Motor neuron (in vitro differentiated cells): Measurements from ENCODE around the gene PHLDA2. TPM values are rescaled to one million over a fixed set of nuclear protein-coding genes. Genes with fewer than 3 reads are reported as not detected.

Experiments used
- ATAC-seq, 8 experiments: fragments of 200-7000 bp; cut with Tn5 transposase; replicated peaks in 6 of 8; 2 replicates each; pipeline ENCODE4 v1.8.0; 2021; ENCODE audit warnings: mild to moderate bottlenecking in 8 of 8, moderate library complexity in 8 of 8
- H3K27ac ChIP-seq, 2 donors: fragments of 250-450 bp; sonication (Bioruptor Pico); 2 replicates each; pipeline ENCODE4 v1.9.0; 2021; ENCODE audit warnings: antibody characterized with exemption in 2 of 2, mild to moderate bottlenecking in 2 of 2, moderate library complexity in 1 of 2
- H3K4me1 ChIP-seq, 2 donors: fragments of 250-450 bp; sonication (Bioruptor Pico); replicated peaks in 1 of 2; 2 replicates each; pipeline ENCODE4 v1.6.1; 2021; ENCODE audit warnings: antibody characterized with exemption in 2 of 2, mild to moderate bottlenecking in 2 of 2, moderate library complexity in 1 of 2
- H3K4me3 ChIP-seq, 5 donors: fragments of 250-450 bp; sonication (Bioruptor Pico); 2 replicates each; pipeline ENCODE4 v1.9.0; 2021; ENCODE audit warnings: antibody characterized with exemption in 5 of 5, mild to moderate bottlenecking in 5 of 5, moderate library complexity in 4 of 5
- WGBS, 10 experiments: fragments of 450-650 bp; shearing (Covaris generic); methylation state at CpG; one replicate each; pipeline ENCODE4 v1.0.0; 2022; 5-methylcytosine and 5-hydroxymethylcytosine counted together
- in situ Hi-C, 9 experiments: fragments of 400-800 bp; cut with MboI; loops; one replicate each; pipeline ENCODE4 v1.15.0; 2021; ENCODE audit warnings: low sequenced_read_pairs in 9 of 9, low pct_unique_long_range_greater_than_20kb in 2 of 9; ENCODE audit not compliant: unreplicated experiment in 9 of 9
- total RNA-seq, 8 experiments: library from RNA; unstranded; fragments of 300-600 nt; gene quantifications; 2 replicates each; pipeline versions ENCODE4 v1.2.3 to v1.2.4, GENCODE V29; 2022

The PHLDA2 gene
- total RNA-seq, 8 experiments from 2014 or later, result 0.37 to 40.8 (median 2.2) TPM

- H3K4me3 ChIP-seq, result no peak overlapping the region
- in situ Hi-C loops, result no loop called here
- H3K4me1 ChIP-seq, result no peaks in the 10 kb centered on the region
- H3K27ac ChIP-seq, result no peak overlapping the region
- peak in 1 of 8 experiments; percentile 2 for ATAC-seq
- WGBS, 10 experiments, result 80% methylated on average over 3 of the region's 29 CpGs; no CpG with 5 or more reads in 9 of the 10 experiments
Measured at GRCh38 chr11:2921742-2922493, 7.3 kb downstream of the PHLDA2 start.

- 100% methylated on average over 1 of the region's 16 CpGs; no CpG with 5 or more reads in 7 of the 10 experiments for WGBS, 10 experiments
Measured at GRCh38 chr11:2921261-2921660, 8.0 kb downstream of the PHLDA2 start.

GRCh38 chr11:2920343-2920742, 8.9 kb downstream of the PHLDA2 start:
- in situ Hi-C loops, result no loop called here
- whole genome bisulfite sequencing, 10 experiments, result 86 to 90% methylated on average over 3 to 4 of the region's 12 CpGs; no CpG with 5 or more reads in 8 of the 10 experiments

More at GRCh38 chr11:2921261-2921660, 8.0 kb downstream of the PHLDA2 start:
- H3K4me1 ChIP-seq, result no peaks in the 10 kb centered on the region
- ATAC-seq, result no peak
- no peak overlapping the region for H3K4me3 ChIP-seq
- in situ Hi-C loops, result no loop called here
- no peak overlapping the region for H3K27ac ChIP-seq

GRCh38 chr11:2919837-2920236, 9.4 kb downstream of the PHLDA2 start:
- ATAC-seq, result no peak
- in situ Hi-C loops, result no loop called here
- Histone ChIP-seq H3K4me3 (no peak overlapping the region), H3K27ac (no peak overlapping the region), H3K4me1 (no peaks in the 10 kb centered on the region)
- WGBS, 10 experiments, result 30 to 100% (median 90%) methylated on average over 2 of the region's 13 CpGs; no CpG with 5 or more reads in 7 of the 10 experiments

More at GRCh38 chr11:2920343-2920742, 8.9 kb downstream of the PHLDA2 start:
- no peaks in the 10 kb centered on the region for H3K4me1 ChIP-seq
- no peak overlapping the region for H3K4me3 ChIP-seq
- no peak overlapping the region for H3K27ac ChIP-seq
- ATAC-seq, result no peak

GRCh38 chr11:2919188-2919587, 10.0 kb downstream of the PHLDA2 start:
- ATAC-seq, result no peak
- 80 to 83% methylated on average over 1 to 3 of the region's 9 CpGs; no CpG with 5 or more reads in 8 of the 10 experiments for WGBS, 10 experiments
- in situ Hi-C loops, result no loop called here
- no peak overlapping the region for H3K4me3 ChIP-seq
- H3K27ac ChIP-seq, result no peak overlapping the region
- H3K4me1 ChIP-seq, result peaks cover 0 to 1% of the 10 kb centered on the region in 2 donors

GRCh38 chr11:2917842-2918490, 11.3 kb downstream of the PHLDA2 start:
- in situ Hi-C loops, result no loop called here
- 40 to 100% methylated on average over 2 of the region's 25 CpGs; no CpG with 5 or more reads in 8 of the 10 experiments for WGBS, 10 experiments
- no peak overlapping the region for H3K27ac ChIP-seq
- H3K4me3 ChIP-seq, result no peak overlapping the region
- H3K4me1 ChIP-seq, result peaks cover 0 to 3% of the 10 kb centered on the region in 2 donors
- ATAC-seq, result no peak

- no peak overlapping the region for H3K27ac ChIP-seq
- in situ Hi-C loops, result no loop called here
- no peak for ATAC-seq
- H3K4me1 ChIP-seq, result peaks cover 0 to 6% of the 10 kb centered on the region in 2 donors
- WGBS, 10 experiments, result 80% methylated on average over 1 of the region's 16 CpGs; no CpG with 5 or more reads in 8 of the 10 experiments
- no peak overlapping the region for H3K4me3 ChIP-seq
Measured at GRCh38 chr11:2916892-2917645, 12.2 kb downstream of the PHLDA2 start.

- WGBS, 10 experiments, result 58 to 89% (median 80%) methylated on average over 1 to 5 of the region's 20 CpGs; no CpG with 5 or more reads in 7 of the 10 experiments
- no peak for ATAC-seq
- Histone ChIP-seq H3K4me3 (no peak overlapping the region), H3K4me1 (peaks cover 0 to 6% of the 10 kb centered on the region in 2 donors), H3K27ac (no peak overlapping the region)
- in situ Hi-C loops, result no loop called here
Measured at GRCh38 chr11:2916114-2916891, 12.9 kb downstream of the PHLDA2 start.

- no peak for ATAC-seq
- Histone ChIP-seq H3K4me3 (no peak overlapping the region), H3K4me1 (peaks cover 0 to 6% of the 10 kb centered on the region in 2 donors), H3K27ac (no peak overlapping the region)
- in situ Hi-C loops, result no loop called here
- WGBS, 10 experiments, result 65 to 100% (median 78%) methylated on average over 4 to 7 of the region's 11 CpGs; no CpG with 5 or more reads in 6 of the 10 experiments
Measured at GRCh38 chr11:2915473-2915872, 13.7 kb downstream of the PHLDA2 start.

- in situ Hi-C loops, result no loop called here
- 60 to 100% (median 86%) methylated on average over 2 to 7 of the region's 18 CpGs; no CpG with 5 or more reads in 6 of the 10 experiments for WGBS, 10 experiments
- no peak overlapping the region for H3K4me3 ChIP-seq
- no peak for ATAC-seq
- H3K27ac ChIP-seq, result no peak overlapping the region
- peaks cover 0 to 6% of the 10 kb centered on the region in 2 donors for H3K4me1 ChIP-seq
Measured at GRCh38 chr11:2914455-2915195, 14.6 kb downstream of the PHLDA2 start.

- in situ Hi-C loops, result no loop called here
- ATAC-seq, result no peak
- no peak overlapping the region for H3K4me3 ChIP-seq
- no peak overlapping the region for H3K27ac ChIP-seq
- peaks cover 3 to 6% of the 10 kb centered on the region in 2 donors for H3K4me1 ChIP-seq
- 86 to 100% (median 88%) methylated on average over 1 to 3 of the region's 9 CpGs; no CpG with 5 or more reads in 6 of the 10 experiments for WGBS, 10 experiments
Measured at GRCh38 chr11:2913776-2914175, 15.4 kb downstream of the PHLDA2 start.

GRCh38 chr11:2913019-2913431, 16.2 kb downstream of the PHLDA2 start:
- Histone ChIP-seq H3K4me1 (peaks cover 3 to 6% of the 10 kb centered on the region in 2 donors), H3K4me3 (no peak overlapping the region), H3K27ac (no peak overlapping the region)
- peak; percentile 6 to 52 (median 34) for ATAC-seq
- WGBS, 10 experiments, result 68 to 90% (median 75%) methylated on average over 1 to 8 of the region's 13 CpGs; no CpG with 5 or more reads in 6 of the 10 experiments
- in situ Hi-C loops, result no loop called here
